Adrenal gland (tissue), 12 donors: ENCODE data around the gene PTGES. TPM values are rescaled to one million over a fixed set of nuclear protein-coding genes. Genes with fewer than 3 reads are reported as not detected.

Source experiments
- DNase-seq, 7 donors: peaks; one replicate each; pipeline ENCODE4 v3.0.0-alpha.2; 2019 to 2020
- H3K27ac ChIP-seq, 5 donors: fragments of 200-600 bp; sonication (generic) in 4 of 5; 1 replicate in 3 of 5; 2 replicates in 2 of 5; pipeline versions ENCODE4 v1.5.1 to v1.8.0; 2016 to 2020; ENCODE audit warnings: mild to moderate bottlenecking in 1 of 5
- H3K27me3 ChIP-seq: fragments of 200-600 bp; 2 replicates; pipeline ENCODE4 v1.8.0; 2021
- H3K36me3 ChIP-seq, 2 donors: fragments of 200-600 bp; replicated peaks in 1 of 2; 1 replicate in 1 of 2; 2 replicates in 1 of 2; pipeline versions ENCODE4 v1.5.1 to v1.8.0; 2018 to 2022
- H3K4me1 ChIP-seq, 2 donors: fragments of 200-600 bp; replicated peaks in 1 of 2; 1 replicate in 1 of 2; 2 replicates in 1 of 2; pipeline versions ENCODE4 v1.5.1 to v1.8.0; 2018 to 2021
- H3K4me3 ChIP-seq, 4 donors: fragments of 200-600 bp; sonication (generic) in 3 of 4; one replicate each; pipeline ENCODE4 v1.5.1; 2016 to 2018
- H3K9me3 ChIP-seq, 3 donors: fragments of 200-600 bp; sonication (generic) in 1 of 3; replicated peaks in 1 of 3; 1 replicate in 2 of 3; 2 replicates in 1 of 3; pipeline versions ENCODE4 v1.5.1 to v1.8.0; 2016 to 2021
- POLR2A ChIP-seq, 2 donors: fragments of 450-650 bp; IDR thresholded peaks; one replicate each; pipeline ENCODE4 v1.6.1; 2017; ENCODE audit warnings: antibody characterized with exemption in 2 of 2, mild to moderate bottlenecking in 2 of 2, moderate library complexity in 1 of 2
- WGBS, 4 donors: extraction: QIAGEN DNeasy Blood & Tissue Kit in 2 of 4; methylation state at CpG; one replicate each; pipeline versions ENCODE4 v1.1.5 to v1.1.7; 2013 to 2017; 5-methylcytosine and 5-hydroxymethylcytosine counted together
- intact Hi-C, 2 donors: fragments of 100-400 bp; cut with DNase I; formaldehyde crosslinking; loops; one replicate each; pipeline versions ENCODE4 v1.14.1 to v1.15.0; 2022 to 2023
- polyA plus RNA-seq, 3 donors: library from polyadenylated mRNA; stranded (reverse); fragments of 200-250 nt in 2 of 3; fragments of 350-450 nt in 1 of 3; fragmentation: Illumina TruSeq in 1 of 3; extraction: RNeasy Lipid Tissue Mini Kit (QIAGEN cat#74804) in 1 of 3; gene quantifications; one replicate each; pipeline ENCODE4 v1.2.3, GENCODE V29; 2013 to 2014
- total RNA-seq, 9 donors: library from RNA; depleted of rRNA in 4 of 9; stranded (reverse); fragments of >200 nt in 4 of 9; fragments of 120-200 nt in 1 of 9; fragmentation: NEBNext Ultra II Directional in 1 of 9; extraction: Animal tissue kit (Norgen Biotek cat#: 25700) in 1 of 9; gene quantifications; one replicate each; pipeline versions ENCODE4 v1.1.0 to v1.2.4, GENCODE V29; 2013 to 2023
- TF ChIP-seq, protein P1 (sequence below), 6 experiments: fragments of 450-650 bp in 4 of 6; fragments of 200-600 bp in 2 of 6; sonication (generic) in 1 of 6; IDR thresholded peaks; 1 replicate in 5 of 6; 2 replicates in 1 of 6; pipeline versions ENCODE4 v1.5.1 to v1.8.0; 2016 to 2021; ENCODE audit warnings: antibody characterized with exemption in 6 of 6, mild to moderate bottlenecking in 2 of 6, moderate library complexity in 1 of 6
- donor health status: healthy with polysubstance abuse.
- donor health status: Bipolar disorder and iron deficiency.
- donor health status: DM: yes; HTN: yes; CAD: no.
- donor health status: DM: no; HTN: no; CAD: no.
- donor health status: DM: no; HTN: no; CAD: no.
- donor health status: DM: yes; HTN: yes; CAD: no.

Gene PTGES
- total and polyA plus RNA-seq, 12 donors: 0.12 to 4.4 (median 1.3) TPM; not detected in 1

DNA sequence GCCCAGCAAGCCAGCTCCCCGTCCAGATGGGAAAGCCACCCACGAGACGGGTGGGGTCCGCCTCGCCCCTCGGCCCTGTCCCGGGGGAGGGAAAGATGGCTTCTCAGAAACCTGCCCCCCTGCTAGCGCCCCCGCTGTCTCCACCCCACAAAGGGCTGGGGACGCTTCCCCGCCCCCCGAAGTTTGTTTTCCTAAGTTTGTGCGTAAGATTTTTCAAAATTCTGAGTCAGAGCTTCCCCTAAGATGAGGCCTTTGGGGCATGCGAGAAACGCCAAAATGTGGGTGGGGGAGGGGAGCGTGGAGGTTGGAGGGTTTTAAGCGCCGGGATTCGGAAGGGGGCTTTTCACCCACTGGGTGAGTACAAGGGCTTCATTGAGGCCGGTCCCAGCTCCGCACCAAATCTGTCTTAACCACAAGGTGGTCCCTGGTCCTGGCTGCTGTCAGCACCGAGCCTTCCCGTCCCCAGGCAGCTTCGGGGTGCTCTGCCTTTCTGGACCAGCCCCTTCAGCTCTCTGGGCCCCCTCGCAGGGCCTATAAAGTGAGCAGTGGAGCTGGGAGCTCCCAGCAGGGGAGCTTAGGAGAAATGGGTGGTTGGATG lies 55.1 kb downstream of the PTGES start:
- peak overlapping the region in 2 of 5 donors; percentile 3 to 65 for H3K27ac ChIP-seq
- WGBS, 4 donors: 0 to 6% (median 5%) methylated on average over 6 to 25 of the region's 25 CpGs
- no peaks in the 10 kb centered on the region for H3K36me3 ChIP-seq
- peak in 3 of 7 donors; percentile 9 to 43 (median 27) for DNase-seq
- intact Hi-C loops: no loop called here
- H3K9me3 ChIP-seq: no peaks in the 10 kb centered on the region
- H3K4me3 ChIP-seq: peak overlapping the region in 1 of 4 donors; percentile 64
- TF ChIP-seq, protein P1, sequence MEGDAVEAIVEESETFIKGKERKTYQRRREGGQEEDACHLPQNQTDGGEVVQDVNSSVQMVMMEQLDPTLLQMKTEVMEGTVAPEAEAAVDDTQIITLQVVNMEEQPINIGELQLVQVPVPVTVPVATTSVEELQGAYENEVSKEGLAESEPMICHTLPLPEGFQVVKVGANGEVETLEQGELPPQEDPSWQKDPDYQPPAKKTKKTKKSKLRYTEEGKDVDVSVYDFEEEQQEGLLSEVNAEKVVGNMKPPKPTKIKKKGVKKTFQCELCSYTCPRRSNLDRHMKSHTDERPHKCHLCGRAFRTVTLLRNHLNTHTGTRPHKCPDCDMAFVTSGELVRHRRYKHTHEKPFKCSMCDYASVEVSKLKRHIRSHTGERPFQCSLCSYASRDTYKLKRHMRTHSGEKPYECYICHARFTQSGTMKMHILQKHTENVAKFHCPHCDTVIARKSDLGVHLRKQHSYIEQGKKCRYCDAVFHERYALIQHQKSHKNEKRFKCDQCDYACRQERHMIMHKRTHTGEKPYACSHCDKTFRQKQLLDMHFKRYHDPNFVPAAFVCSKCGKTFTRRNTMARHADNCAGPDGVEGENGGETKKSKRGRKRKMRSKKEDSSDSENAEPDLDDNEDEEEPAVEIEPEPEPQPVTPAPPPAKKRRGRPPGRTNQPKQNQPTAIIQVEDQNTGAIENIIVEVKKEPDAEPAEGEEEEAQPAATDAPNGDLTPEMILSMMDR (IDR thresholded peaks at IDR 0.05): no peak
- TF ChIP-seq POLR2A (IDR thresholded peaks at IDR 0.05): no peak
- H3K4me1 ChIP-seq: peaks cover 0 to 9% of the 10 kb centered on the region in 2 donors
- no peaks in the 10 kb centered on the region for H3K27me3 ChIP-seq

- Histone ChIP-seq H3K27me3 (no peaks in the 10 kb centered on the region), H3K4me1 (peaks cover 0 to 9% of the 10 kb centered on the region in 2 donors), H3K27ac (peak overlapping the region in 2 of 5 donors; percentile 3 to 65), H3K9me3 (no peaks in the 10 kb centered on the region), H3K4me3 (peak overlapping the region in 1 of 4 donors; percentile 64), H3K36me3 (no peaks in the 10 kb centered on the region)
- WGBS, 4 donors: 2 to 9% (median 3%) methylated on average over 7 to 71 of the region's 71 CpGs
- TF ChIP-seq, protein P1 (IDR thresholded peaks at IDR 0.05): no peak
- no peak for TF ChIP-seq POLR2A (IDR thresholded peaks at IDR 0.05)
- peak; percentile 34 to 89 (median 52) for DNase-seq
- intact Hi-C loops: no loop called here
Observed at GRCh38 chr9:129696944-129697655, 55.7 kb downstream of the PTGES start.

DNA sequence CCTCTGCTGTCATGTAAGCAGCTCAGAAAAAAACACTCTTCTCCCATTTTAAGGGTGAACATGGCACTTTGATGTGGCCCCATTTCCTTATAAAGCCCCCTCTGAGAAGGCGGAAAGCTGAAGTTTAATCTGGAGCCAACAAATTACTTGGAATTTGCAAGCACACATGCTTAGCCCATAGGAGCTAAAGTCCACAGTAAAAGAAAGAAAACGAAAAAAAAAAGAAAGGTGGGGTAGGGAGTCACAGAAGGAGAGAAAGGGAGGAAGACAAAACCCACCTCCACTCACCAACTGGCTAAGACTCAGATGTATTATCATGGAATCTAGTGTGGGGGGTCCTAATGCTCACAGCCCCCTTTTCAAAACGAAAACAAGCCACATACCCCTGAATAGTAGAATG lies 57.0 kb downstream of the PTGES start:
- H3K4me3 ChIP-seq: no peak overlapping the region
- TF ChIP-seq, protein P1 (IDR thresholded peaks at IDR 0.05): no peak
- no peak for TF ChIP-seq POLR2A (IDR thresholded peaks at IDR 0.05)
- no peaks in the 10 kb centered on the region for H3K36me3 ChIP-seq
- H3K27me3 ChIP-seq: no peaks in the 10 kb centered on the region
- 84 to 89% (median 85%) methylated on average over 3 of the region's 3 CpGs for WGBS, 4 donors
- DNase-seq: no peak
- H3K27ac ChIP-seq: no peak overlapping the region
- H3K9me3 ChIP-seq: no peaks in the 10 kb centered on the region
- intact Hi-C loops: no loop called here
- peaks cover 0 to 9% of the 10 kb centered on the region in 2 donors for H3K4me1 ChIP-seq

- Histone ChIP-seq H3K4me1 (peaks cover 0 to 9% of the 10 kb centered on the region in 2 donors), H3K36me3 (no peaks in the 10 kb centered on the region), H3K27me3 (no peaks in the 10 kb centered on the region), H3K27ac (no peak overlapping the region), H3K4me3 (no peak overlapping the region), H3K9me3 (no peaks in the 10 kb centered on the region)
- intact Hi-C loops: no loop called here
- peak in 3 of 7 donors; percentile 10 to 27 (median 17) for DNase-seq
- 59 to 74% (median 72%) methylated on average over 6 to 11 of the region's 11 CpGs for WGBS, 4 donors
- TF ChIP-seq, protein P1 (IDR thresholded peaks at IDR 0.05): no peak
- TF ChIP-seq POLR2A (IDR thresholded peaks at IDR 0.05): no peak
Observed at GRCh38 chr9:129694243-129694646, 58.6 kb downstream of the PTGES start.
